HG03457 (cell line): ENCODE measurements around the gene AMBRA1.

ENCODE experiments used
- ATAC-seq: cut with Tn5 transposase; IDR thresholded peaks from one replicate; pipeline ENCODE4 v1.9.1; 2021; ENCODE audit warnings: moderate number of reproducible peaks; ENCODE audit not compliant: unreplicated experiment

Gene AMBRA1

DNA sequence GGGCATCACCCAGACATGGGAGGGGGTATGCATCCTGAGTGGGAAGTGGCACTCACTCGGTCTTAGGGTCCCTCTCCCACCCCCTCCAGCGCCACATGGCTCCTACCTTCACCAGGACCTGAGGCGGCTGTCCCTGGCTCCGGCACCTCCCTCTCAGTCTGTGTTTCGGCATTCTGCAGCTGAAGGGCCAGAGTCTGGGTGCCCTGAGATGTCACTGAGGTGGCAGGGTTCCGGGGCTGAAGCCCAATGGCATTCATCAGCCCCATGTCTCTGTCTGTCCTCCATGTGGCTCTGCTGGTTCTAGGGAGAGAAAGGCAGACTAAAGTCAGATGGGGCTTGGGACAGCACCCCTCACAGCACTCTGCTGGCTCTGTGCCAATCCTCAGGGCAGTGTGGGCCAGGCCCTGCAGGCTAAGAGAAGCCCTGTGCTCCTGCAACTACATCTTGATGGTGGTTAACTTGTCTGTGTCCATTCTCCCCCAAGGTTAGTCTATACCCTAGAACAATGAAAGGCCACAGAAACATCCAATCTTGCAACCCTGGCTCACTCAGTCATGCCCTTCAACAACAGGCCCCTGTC, 185.3 kb downstream of the AMBRA1 start:
- ATAC-seq, result no peak

DNA sequence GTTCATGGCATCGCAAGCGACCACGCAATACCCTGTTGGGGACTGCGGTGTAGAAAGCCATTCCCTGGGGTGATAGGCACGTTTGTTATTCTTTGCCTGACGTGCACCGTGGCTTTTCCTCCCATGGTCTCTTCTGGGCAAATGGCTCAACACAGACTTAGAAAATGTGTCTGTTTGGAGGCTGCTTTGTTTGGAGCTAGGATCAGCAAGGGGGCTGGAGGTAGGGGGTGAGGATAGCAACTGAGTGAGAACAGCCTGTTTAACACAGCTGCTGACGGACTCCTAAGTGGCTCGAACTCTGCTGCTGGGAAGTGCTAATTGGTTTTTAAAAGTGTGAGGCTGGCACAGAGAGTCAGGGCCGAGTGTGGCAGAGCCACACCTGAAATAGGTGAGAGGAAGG, 186.2 kb downstream of the AMBRA1 start:
- ATAC-seq, result no peak

GRCh38 chr11:46404476-46405017, 189.3 kb downstream of the AMBRA1 start:
- no peak for ATAC-seq

GRCh38 chr11:46402957-46403902, 190.6 kb downstream of the AMBRA1 start:
- no peak for ATAC-seq

DNA sequence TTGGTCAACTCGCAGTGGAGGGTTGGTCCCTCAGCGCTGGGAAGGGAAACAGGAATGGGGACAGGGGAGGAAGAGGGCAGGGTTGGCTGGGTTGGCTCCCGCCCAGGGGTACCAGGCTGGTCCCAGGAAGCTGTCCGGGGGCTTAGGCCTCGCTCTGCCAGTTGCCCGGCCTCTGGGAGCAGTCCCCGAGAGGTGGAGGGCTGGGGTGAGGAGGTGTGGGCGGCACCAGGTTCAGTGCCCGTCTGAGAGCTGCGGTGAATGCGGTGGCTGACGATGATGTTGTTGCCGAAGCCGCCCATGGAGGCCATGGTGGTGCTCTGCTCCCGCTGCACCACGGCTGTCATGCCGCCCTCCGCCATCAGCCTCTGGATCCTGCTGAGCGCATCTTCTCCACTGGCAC, 196.3 kb downstream of the AMBRA1 start:
- no peak for ATAC-seq

DNA sequence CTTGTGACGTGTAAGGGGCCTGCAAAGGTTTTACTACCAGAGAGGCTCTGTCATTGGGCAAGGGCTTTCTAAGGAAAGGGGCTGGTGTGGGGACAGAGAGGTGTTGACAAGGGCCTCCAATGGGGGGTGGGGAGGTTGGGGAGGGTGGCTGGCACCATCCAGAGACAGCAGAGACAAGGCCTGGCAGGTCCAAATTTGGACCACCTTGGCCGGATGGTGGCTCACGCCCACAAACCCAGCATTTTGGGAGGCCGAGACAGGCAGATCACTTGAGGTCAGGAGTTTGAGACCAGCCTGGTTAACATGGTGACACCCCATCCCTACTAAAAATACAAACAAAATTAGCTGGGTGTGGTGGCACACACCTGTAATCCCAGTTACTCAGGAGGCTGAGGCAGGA, 200.1 kb downstream of the AMBRA1 start:
- no peak for ATAC-seq

DNA sequence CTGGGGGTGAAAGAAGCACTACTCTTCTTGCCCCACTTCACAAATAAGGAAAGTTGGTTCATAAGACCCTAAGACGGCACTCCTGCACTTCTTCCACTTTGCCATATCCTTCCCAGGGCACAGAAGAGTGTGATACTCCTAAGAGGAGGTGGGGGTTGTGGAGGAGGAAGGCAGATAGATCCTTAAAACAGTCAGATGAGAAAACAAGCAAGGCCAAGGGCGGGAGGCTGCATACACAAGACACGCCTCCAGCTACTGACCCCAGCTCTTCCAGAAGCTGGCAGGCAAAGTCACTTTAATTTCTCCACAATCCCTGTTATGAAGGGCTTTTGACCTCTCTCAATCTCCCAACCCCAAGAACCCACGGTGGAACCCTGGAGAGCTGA, 200.6 kb downstream of the AMBRA1 start:
- ATAC-seq, result no peak

DNA sequence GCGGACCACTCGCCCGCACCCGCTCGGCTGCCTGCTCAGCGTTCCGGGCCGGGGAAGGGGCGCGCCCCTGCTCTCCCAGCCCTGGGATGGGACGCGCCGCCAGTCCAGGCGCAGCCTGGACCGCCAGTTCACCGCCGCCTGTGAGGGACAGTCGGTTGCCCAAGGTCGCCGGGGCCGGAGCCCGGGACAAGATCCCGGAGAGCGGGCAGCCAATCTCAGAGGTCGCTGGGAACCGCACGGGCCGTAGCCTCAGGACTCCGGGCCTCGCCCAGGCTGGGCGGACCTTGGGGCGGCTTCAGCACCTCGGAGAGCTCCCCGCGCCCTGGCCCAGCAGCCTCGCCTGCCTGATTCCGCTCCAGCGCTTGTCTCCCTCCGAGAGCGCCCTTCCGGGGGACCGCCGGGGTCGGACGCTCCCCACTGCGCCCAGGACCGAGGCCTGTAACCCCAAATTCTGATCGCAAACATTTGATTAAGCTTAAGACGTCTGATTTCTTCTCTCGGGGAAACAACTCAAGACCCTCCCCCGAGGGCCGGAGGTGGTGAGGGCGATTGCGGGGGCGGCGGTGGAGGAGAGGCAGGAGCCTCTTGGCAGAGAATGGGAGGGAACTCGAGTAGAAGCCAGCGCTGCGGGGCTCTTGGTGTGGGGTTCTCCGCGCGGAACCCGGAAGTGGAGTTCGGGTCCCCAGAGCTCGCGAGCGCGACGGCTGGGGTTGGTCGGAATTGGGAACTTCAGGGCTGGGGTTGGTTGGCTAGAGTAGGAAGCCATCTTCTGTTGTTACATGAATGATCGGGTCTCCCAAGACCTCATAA, 201.2 kb downstream of the AMBRA1 start:
- no peak for ATAC-seq

- ATAC-seq, result no peak
Observed at GRCh38 chr11:46391578-46392420, 202.0 kb downstream of the AMBRA1 start, which contains the start of gene CHRM4. Gene CHRM4 (minus strand): TSS chr11:46391776. CDS start chr11:46386557, 5,219 bp downstream.

DNA sequence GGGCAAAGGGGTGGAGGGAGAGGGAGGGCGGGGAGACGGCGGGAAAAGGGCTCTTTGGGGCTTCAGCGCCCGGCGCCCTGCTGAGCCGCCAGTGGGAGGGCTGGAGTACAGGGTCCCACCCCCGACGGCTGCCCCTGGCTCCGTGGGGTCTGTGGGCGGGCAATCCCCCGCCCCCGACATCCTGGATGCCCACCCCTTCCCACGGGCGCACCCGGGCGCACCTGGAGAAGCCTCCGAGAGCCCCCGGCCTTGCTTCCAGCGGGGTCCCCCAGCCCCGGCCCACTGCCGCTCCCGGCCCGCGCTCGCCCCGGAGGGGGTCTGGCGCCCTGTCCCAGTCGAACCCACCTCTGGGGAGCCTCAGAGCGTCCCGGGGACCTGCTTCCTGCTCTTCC, 202.6 kb downstream of the AMBRA1 start:
- ATAC-seq, result no peak

GRCh38 chr11:46390331-46391171, 203.3 kb downstream of the AMBRA1 start:
- ATAC-seq, result no peak

GRCh38 chr11:46389450-46390330, 204.1 kb downstream of the AMBRA1 start:
- no peak for ATAC-seq

DNA sequence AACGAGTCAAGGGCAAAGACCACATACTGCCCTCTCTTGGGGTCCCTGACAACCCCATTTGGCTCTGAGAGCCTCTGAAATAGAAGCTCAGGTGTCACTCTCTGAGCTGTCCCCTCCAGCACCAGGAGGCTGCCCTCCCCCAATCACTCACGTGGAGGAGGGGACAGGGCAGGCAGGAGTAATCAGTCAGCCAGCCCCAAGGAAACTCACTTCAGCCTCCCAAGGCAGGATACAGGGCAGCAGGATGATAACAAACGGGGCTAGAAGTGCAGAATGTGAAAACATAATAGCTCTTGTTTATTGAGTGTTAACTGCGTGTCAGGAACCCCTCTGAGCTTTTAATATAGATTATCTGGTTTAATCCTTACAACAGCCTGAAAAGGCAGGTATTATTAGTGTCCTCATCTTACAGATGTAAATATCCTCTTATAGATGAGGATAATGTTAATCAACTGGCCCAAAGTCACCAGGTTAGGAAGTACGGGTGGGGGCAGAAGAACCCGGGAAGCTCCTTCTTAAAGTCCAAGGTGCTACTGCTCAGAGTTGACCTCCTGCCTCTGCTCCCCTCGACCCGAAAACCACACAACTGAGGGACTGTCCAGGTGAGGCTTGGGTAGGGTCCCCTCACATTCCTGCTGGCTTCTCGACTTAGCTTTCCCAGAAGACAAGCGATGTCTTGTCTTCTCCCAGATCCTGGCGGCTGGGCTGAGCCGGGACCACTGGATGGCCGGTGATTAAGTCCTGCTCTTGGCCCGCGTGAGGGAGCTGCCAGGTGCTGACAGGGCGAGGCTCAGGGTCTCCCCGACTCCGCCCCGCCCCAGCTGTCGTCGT, 205.0 kb downstream of the AMBRA1 start:
- ATAC-seq, result no peak

- ATAC-seq, result no peak
Observed at GRCh38 chr11:46387919-46388618, 205.8 kb downstream of the AMBRA1 start.

- no peak for ATAC-seq
Observed at GRCh38 chr11:46387456-46387855, 206.4 kb downstream of the AMBRA1 start.

DNA sequence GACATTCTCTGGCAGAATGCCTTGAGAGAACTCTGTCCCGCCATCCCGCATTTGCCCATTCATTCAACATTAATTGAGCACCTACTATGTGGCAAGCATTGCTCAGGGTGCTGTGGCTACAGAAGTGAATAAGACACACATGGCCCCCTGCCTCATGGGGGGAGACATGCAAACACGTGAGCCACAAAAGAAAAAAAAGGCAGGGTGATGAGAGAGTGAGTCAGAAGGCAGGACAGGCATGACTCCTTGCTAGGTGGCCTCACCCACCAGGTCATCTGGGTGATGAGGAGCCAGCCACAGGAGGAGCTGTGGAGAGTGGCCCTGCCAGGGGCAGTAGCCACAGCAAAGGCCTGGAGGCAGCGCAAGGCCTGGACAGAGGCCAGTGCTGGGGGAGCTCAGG, 207.1 kb downstream of the AMBRA1 start:
- no peak for ATAC-seq

- no peak for ATAC-seq
Observed at GRCh38 chr11:46386005-46386578, 207.7 kb downstream of the AMBRA1 start.
